ENCODE measurements around the gene RNF41.

Gene RNF41

DNA sequence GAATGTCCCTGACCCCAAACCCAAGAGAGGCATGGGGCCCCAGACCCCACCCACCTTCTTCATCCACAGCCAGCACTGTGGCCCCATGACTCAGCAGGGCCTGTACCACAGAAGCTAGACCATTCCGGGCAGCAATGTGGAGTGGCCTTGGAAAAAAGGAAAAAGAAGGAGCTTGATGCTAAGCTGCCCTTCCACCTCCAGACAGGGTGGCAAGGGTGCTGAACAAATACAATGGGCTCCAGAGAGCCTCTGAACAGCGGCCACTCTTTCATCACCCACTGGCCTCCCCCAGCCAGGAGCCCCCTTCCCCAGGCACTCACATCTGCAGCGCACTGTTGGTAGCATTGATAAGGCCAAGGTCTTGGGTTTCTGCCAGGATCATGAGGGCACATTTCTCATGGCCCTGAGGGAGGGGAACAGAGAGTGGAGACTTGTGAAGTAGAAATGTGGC, 22.0 kb upstream of the RNF41 start:
- no peak for DNase-seq (ENCODE audit: low spot score)

DNA sequence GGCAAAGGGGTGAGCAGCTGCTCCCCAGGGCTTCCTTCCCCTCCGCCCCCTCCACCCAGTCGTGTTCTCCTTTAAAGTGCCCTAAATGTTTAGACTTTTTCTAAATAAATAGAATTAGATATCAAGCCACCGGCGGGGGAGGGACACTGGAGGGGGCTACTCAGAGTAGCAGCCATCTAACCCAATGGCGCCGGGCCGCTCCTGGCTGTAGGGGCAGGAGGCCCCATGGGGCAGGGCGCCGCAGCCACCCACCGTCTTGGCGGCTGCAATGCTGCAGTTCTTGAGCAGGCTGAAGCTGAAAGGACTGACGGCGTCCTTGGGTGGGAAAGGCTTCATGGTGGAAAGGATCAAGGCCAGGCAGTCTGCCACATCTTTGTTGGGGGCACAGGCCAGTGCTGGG, 21.3 kb upstream of the RNF41 start:
- DNase-seq (ENCODE audit: low spot score) = no peak

DNA sequence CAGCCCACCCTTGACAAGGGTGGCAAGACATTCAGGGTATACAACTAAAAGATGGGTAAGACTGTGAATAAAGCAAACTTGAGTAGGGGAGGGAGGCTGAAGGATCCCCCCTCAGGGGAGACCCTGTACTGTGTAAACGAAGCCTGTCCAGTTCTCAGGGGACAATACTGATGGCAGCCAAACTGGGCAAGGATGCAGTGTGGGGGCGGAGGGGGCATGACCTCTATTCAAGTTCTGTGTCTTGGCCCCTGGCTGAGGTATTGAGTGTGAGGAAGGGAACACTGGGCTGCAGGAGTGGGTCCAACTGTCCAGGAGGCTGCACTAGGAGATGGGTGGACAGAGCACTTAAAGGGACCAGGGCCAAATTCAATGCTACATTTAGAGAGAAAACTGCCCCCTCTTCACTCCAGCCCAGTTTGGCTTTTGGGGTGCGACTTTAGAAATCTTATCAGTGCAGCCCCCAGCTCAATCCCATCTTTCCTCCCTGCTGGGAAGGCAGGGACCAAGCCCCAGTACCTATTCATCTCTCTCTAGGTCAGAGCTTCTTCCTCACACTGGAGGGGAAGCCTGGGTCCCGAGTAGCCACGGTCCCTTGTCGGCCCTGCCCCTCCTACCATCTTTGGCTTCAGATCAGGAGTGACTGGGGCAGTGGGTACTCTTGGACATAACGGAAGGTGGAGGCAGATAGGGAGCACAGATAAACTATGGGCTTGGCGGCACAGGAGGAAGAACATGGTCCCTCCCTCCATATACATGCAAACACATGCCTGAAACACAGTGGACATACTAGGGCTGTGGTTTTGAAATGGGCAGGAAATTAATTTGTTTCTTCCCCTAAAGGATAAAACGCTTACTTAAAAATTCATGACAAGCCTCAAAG, 19.9 kb upstream of the RNF41 start:
- no peak for DNase-seq (ENCODE audit: low spot score)

DNA sequence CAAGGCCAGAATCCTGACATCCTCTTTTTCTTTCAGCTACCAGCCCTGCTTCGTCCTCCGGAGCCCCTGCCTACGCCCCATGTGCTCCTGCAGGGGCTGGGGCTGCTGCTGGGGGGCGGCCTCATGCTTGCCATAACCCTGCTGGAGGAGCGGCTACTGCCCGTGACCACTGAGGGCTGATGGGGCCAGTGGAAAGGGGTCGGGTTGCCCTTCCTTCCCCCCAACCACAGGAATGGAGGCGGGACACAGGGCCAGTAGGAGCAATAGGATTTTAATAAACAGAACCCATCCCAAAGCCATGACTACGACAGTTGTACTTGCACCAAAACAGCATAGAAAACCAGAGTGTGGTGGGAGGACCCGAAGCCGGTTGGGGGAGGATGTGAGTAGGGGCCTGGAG, 15.8 kb upstream of the RNF41 start:
- no peak for DNase-seq (ENCODE audit: low spot score)

DNA sequence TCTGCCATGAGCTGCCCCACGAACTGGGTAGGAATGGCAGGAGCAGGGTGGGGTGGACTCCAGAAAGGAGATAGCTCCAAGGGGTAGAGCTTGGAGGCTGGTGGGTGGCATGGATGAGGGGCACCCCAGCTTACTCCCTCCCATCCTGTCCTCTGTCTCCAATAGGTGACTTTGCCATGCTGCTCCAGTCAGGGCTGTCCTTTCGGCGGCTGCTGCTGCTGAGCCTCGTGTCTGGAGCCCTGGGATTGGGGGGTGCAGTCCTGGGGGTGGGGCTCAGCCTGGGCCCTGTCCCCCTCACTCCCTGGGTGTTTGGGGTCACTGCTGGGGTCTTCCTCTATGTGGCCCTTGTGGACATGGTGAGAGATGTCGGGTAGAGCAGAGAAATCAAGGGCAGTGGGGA, 15.3 kb upstream of the RNF41 start:
- DNase-seq (ENCODE audit: low spot score) = no peak

DNA sequence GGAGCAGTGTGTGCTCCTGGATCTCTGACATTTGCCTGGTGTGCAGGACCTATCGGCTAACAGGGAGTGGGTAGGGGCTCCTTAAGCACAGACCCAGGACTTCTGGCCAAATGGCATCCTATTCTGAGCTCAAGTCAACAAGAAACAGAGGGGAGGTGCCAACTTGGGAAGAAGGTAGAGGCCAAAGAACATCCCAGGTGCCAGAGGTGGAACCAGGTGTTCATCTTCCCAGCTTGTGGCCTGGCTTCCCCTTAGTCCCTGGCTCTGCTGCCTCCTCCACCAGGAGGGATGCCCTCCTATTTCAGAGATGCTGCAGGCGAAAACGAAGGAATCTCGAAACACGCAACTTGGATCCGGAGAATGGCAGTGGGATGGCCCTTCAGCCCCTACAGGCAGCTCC, 14.4 kb upstream of the RNF41 start:
- no peak for DNase-seq (ENCODE audit: low spot score)

DNA sequence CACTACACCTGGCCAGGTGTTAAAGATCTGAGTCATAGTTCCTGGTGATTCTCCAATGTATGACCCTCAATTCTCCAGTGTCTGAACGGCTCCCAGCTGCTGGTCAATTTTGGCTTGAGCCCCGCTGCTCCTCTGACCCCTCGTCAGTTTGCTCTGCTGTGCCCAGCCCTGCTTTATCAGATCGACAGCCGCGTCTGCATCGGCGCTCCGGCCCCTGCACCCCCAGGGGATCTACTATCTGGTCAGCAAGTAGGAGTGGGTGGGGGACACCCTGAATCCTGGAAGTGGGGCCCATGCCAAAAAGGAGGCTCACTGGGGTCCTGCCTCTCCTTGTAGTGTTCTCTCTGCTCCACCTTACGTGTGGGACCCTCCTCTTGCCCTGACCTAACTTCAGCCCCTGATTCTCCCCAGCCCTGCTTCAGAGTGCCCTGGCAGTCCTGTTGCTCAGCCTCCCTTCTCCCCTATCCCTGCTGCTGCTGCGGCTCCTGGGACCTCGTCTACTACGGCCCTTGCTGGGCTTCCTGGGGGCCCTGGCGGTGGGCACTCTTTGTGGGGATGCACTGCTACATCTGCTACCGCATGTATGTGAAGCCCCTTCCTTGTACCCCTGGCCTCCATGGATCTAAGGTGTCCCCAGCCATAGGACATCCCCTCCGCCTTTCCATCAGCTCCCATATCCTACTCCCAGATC, 13.2 kb upstream of the RNF41 start:
- no peak for DNase-seq (ENCODE audit: low spot score)

DNA sequence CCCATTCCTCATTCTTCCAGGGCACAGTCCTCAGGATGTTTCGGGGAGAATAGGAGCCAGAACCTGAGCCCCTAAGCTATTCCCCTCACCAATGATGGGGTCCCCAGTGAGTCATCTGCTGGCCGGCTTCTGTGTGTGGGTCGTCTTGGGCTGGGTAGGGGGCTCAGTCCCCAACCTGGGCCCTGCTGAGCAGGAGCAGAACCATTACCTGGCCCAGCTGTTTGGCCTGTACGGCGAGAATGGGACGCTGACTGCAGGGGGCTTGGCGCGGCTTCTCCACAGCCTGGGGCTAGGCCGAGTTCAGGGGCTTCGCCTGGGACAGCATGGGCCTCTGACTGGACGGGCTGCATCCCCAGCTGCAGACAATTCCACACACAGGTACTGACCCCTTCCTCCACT, 9.5 kb upstream of the RNF41 start:
- no peak for DNase-seq (ENCODE audit: low spot score)

DNA sequence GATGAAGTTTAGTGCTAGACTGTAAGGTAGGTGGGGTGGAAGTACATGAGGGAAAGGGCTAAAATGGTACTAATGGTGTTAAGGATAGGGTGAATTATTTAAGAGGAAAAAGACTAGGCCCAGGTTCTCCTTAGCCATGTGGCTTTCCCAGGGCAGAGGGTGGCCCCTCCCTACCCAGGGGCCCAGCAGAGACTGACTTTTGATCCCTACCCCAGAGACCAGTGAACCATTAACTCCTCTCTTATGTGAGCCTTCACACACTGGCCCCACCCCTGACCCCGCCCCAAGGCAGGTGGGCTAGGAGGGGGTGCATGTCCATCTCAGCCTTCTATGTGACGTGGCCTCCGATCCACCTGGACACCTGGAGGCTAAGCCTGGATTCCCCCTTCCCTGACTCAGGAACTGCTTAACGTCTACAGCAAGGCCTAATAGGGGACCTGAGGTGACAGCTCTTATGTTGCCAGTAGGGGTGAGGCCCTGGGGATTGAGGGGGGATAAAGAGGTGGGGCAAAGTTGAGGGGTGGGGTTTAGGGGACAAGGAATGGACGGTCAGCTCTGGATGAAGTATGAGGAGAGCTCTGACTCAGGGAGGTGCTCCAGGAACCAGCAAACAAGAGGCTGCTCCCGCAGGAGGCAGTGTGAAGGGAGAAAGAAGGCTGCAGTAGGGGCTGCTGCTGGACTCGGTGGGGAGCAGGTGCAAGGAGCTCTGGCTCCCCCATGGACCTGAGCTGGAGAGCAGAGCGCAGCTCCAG, 8.9 kb upstream of the RNF41 start:
- no peak for DNase-seq (ENCODE audit: low spot score)

DNA sequence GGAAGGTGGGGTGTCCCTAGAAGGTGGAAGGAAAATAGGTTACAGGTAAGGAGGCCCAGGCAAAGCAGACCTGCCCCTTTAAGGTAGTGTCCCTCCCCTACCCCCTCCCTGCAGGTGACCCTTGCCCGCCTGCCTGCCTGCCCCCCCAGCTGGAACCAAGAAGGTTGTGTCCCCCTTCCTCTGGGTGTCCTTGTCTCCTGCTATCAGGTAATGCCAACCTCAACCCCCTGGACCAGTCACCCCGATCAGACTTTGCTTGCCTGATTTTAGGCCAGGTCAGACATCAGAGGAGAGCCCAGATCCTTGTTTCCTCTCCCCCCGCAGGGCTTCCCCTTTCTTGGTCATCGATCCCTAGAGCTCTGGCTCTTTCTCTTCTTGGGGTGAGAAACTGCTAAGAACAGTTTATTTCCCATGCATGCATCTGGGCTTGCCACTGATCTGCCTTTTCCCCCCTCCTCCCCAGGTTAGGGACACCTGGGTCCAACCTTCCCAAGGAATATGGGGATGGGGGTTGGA, 8.3 kb upstream of the RNF41 start, which contains the start of gene SLC39A5:
Gene SLC39A5 (plus strand): TSS at position 136 of the 516 bp plus-strand sequence. CDS start 1,224 bp downstream, outside the sequence.
- DNase-seq (ENCODE audit: low spot score) = no peak

DNA sequence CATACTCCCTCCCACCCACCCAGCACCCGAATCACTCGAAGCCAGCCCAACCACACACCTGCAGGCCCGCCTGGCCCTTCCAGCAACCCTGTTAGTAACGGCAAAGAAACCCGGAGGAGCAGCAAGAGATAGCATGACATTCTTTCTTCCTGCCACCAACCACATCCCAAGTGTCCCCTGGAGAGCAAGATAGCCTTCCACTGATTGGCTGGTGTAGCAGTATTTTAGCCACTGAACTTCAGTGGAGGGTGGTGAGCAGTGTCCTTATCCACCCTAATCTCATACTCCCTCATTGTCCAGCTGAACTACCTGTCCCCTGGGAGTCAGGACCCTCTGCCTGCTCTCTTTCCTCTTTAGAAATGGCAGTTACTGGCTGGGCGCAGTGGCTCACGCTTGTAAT, 7.4 kb upstream of the RNF41 start:
- DNase-seq (ENCODE audit: low spot score) = no peak

DNA sequence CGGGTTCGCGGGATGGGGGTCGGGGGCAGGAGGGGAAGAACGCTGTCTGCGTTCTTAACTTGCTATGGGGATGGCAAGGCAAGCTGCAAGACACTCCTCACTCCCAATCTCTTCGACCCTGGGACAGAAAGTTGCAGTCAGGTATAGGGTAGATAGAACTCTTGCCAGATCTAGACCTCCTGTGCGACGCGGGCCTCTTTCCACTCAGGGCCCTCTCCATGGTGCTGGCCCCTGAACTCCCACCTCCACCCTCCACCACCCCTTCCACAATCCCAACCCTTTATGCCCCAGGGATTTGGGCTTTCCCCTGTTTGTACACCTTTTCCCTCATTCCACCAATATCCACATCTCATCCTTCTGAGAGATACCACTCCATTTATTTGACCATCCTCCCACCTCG, 3.2 kb upstream of the RNF41 start:
- no peak for DNase-seq (ENCODE audit: low spot score)

DNA sequence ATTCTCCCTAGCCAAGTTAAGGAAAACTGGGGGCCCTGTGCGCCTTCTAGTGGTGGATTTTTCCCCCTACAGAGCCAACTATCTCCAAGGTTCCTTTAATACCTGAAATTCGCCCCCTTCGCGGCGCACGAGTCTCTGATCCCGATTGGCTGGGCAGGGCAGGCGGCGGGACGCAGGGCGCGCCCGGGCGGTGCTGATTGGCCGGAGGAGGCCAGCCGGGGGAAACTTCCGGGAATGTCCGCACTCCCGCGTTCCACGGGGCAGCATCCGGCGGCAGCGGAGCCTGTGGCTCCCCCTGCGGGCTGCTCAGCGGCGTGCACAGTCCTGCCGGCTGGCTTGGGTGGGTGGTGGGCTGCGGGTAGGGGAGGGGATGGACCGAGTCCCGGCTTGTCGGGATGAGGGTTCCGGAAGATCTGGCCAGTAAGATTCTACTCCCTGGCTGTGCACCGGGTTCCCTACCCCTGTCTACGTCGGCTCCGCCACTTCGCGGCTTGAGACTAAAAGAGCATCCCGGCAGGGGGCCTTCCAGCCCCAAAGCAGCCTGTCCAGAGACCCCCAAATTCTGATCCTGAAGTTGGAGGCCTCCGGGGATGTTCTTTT, 2.5 kb upstream of the RNF41 start, which contains the start of gene NABP2:
Gene NABP2 (plus strand): TSS at position 241 of the 600 bp plus-strand sequence. CDS start 515 bp downstream, outside the sequence.
- peak; percentile 96 for DNase-seq (ENCODE audit: low spot score)

DNA sequence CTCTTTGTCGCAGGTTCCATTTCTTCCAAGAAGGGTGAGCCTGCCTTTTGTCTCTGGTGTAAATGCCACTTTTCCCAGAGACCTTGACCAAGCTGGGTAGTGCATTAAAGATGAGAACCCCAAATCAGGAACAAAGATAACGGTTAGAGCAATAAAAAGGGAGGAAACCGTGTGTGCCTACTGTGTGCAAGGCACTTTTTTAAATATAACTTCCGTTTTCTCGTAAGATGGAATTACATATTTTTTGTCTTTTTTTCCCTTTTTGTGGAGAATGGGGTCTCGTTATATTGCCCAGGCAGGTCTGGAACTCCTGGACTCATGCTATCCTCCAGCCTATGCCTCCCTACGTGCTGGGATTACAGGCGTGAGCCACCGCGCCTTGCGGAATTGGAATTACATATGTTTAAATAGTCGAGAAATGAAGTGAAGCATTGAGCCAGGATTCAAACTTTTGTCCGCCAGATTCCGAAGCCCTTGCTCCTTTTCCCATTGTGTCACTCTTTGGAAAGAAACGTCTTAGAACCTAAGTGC, 1.9 kb upstream of the RNF41 start:
- peak; percentile 32 for DNase-seq (ENCODE audit: low spot score)

DNA sequence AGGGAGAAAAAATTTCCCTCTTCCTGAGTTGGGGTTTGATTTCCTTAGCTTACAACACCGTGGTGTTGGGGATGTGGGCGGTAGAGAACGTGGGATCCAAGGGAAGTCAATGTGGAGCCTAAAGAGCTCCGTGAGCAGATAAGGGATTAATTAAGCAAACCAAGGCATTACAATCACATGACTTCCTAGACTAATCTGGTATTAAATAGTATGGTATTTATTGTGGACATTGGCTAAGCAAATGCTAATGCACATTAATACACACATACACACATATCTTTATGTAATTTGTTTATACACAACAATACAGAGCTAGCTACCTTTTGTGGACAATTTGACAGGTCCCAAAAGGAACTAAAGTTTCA, 791 bp upstream of the RNF41 start:
- no peak for DNase-seq (ENCODE audit: low spot score)

DNA sequence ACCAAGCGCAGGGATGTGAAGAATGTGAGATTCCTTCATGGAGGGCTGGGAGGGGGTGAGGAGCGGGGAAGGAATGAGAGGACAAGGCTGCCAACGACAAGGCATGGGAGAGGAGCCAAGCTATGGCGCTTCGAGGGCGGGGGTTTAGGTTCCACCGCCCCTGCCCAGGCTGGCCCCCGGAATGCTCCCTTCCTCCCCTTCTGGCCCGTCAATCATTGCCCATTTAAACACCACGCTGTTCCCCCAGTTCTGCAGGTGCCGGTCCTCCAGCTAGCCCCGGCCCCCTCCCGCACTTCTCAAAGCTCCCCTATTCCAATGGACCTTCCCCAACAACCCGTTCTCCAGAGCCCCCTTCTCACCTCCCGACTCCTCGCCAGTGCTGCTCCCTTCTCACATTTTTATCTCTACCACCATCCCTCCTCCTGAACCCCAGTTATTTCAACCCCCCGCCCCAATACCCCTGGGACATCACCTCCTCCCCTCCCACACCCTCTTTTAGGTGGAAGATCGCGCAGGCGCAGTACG, 428 bp downstream of the RNF41 start:
- no peak for DNase-seq (ENCODE audit: low spot score)

DNA sequence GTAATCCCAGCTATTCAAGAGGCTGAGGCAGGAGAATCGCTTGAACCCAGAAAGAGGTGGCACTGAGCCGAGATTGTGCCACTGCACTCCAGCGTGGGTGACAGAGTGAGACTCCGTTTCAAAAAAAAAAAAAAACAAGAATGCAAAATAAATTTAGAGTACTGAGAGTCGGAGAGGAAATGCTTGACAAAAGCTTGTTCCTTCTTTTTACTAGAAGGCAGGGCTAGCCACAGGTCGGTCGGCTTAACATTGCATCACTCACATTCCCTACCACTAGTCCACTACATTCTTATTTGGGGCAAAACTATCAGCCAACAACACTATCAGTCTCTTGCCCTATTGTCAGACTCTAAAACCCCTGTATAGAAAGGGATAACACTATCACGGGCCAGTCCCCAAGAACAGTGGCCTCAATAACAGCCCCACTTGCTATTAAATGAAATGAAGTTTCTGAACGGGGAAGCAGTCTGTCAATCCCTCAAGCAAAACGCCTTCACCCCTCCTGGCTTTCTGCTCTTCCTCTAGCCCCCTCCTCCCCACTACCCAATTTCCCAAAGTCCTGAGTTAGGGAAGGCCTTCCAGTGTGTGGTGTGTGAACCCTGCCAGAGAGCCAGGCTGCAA, 1.0 kb downstream of the RNF41 start:
- peak; percentile 73 for DNase-seq (ENCODE audit: low spot score)

DNA sequence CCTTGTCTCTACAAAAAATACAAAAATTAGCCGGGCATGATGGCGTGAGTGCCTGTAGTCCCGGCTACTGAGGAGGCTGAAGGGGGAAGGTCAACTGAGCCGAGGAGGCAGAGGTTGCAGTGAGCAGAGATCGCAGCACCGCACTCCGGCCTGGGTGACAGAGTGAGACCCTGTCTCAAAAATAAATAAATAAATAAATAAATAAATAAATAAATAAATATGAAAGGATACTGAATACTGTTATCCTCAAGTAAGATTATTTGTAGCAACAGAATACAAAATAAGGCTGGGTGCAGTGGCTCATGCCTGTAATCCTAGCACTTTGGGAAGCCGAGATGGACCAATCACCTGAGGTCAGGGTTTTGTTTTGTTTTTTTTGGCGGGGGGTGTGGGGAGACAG, 1.9 kb downstream of the RNF41 start:
- DNase-seq (ENCODE audit: low spot score) = no peak

DNA sequence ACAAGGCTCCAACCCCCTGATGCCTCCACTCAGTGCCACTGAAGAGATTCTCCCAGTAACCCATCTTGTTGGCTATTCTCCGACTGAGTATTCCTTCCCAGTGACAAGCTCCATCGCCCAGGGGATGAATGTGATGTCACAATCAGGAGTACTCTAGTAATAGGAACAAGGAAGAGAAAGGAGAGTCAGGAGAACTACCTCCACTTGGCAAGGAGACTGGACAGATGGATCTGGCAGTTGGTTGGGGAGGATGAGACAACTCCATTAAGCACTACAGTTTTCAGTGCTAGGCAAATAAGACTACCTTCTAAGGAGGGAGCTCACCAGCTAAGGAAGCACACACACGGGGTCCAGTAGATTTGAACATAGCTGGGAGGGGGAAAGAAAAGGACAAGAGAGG, 5.3 kb downstream of the RNF41 start:
- no peak for DNase-seq (ENCODE audit: low spot score)

DNA sequence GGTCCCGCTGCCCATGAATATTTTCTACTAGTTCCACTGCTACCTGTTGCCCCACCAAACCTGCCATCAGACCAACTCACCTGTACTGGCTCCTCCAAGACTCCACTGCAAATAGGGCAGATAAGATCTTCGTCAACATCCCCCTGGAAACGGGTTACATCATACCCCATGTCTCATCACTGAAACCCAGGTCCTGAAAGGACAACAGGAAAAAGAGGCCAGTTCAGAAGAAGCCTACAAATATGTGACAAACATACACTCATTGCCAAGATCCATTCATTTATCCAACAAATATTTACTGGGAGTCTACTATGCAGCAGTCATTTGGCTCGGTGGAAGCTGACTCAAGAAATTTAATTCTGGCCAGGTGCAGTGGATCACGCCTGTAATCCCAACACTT, 7.8 kb downstream of the RNF41 start:
- no peak for DNase-seq (ENCODE audit: low spot score)

DNA sequence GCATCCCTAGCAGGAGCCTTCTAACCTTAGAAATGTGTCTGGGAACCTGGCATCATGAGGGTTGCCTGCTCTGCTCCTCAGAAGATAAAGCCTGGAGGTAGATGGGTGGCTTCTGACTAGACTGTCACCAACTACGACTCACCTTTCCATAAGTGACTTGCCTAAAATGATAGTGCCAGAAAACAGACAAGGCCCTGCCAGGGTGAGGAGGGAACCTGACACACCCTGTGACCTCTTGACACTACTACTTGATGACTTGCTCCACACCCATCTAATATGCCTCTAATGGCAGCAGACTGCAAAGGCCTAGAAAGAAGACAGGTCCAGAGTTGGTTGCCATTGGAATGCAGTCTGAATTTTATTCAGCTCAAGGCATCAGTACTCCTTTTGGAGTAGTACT, 9.4 kb downstream of the RNF41 start:
- no peak for DNase-seq (ENCODE audit: low spot score)
